ENCODE data around the gene ZNF496.

GRCh38 chr1:247322442-247322841 is 9.2 kb downstream of the ZNF496 start:
- TF ChIP-seq CTCF (IDR thresholded peaks at IDR 0.05) (no peak), POLR2A (IDR thresholded peaks at IDR 0.05) (no peak)
